AG09309 (cell line): ENCODE results near the gene BRF1.

Experiments used
- DNase-seq: peaks from one replicate; pipeline ENCODE4 v3.0.0-alpha.2; 2010; ENCODE audit warnings: low read depth
- H3K4me3 ChIP-seq: 2 replicates; pipeline ENCODE4 v1.5.1; 2011; ENCODE audit warnings: mild to moderate bottlenecking, low read depth, low read length, moderate library complexity; ENCODE audit not compliant: control insufficient read depth
- TF ChIP-seq, protein P1 (sequence below): IDR thresholded peaks from 2 replicates; pipeline ENCODE4 v1.5.1; 2011; ENCODE audit warnings: mild to moderate bottlenecking, low read depth, low read length, inconsistent platforms; ENCODE audit not compliant: insufficient read depth, control insufficient read depth; ENCODE audit errors: missing control alignments

BRF1 gene, protein sequence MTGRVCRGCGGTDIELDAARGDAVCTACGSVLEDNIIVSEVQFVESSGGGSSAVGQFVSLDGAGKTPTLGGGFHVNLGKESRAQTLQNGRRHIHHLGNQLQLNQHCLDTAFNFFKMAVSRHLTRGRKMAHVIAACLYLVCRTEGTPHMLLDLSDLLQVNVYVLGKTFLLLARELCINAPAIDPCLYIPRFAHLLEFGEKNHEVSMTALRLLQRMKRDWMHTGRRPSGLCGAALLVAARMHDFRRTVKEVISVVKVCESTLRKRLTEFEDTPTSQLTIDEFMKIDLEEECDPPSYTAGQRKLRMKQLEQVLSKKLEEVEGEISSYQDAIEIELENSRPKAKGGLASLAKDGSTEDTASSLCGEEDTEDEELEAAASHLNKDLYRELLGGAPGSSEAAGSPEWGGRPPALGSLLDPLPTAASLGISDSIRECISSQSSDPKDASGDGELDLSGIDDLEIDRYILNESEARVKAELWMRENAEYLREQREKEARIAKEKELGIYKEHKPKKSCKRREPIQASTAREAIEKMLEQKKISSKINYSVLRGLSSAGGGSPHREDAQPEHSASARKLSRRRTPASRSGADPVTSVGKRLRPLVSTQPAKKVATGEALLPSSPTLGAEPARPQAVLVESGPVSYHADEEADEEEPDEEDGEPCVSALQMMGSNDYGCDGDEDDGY

DNA sequence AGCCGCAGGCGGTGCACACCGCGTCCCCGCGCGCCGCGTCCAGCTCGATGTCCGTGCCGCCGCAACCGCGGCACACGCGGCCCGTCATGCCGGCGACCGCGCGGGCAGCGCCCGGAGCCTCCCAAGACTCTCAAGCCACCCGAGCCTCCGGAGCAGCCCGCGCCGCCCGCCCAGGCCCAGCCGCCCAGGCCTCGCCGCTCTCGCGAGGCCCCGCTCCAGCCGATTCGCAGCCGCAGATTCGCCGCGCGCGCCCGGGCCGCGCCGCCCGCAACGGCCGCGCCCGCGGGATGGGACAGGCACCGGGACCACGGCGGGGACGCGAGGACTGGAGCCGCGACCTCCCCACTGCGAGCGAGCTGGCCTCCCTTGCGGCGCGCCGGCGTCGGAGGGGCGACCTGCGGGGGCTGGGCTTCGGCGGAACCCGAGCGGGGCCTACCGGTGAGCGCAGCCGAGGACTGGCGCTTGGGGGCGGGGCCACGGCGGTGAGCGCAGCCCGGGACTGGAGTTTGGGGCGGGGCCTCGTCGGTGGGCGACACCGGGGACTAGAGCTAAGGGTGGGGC lies at the start of gene BRF1:
TSS of gene BRF1 (minus strand) at position 460 of the 561 bp plus-strand sequence. CDS start at position 88, 372 bp downstream.
- peak within 1 kb of the TSS; percentile 72 for H3K4me3 ChIP-seq
- DNase-seq, result no peak
- TF ChIP-seq, protein P1, sequence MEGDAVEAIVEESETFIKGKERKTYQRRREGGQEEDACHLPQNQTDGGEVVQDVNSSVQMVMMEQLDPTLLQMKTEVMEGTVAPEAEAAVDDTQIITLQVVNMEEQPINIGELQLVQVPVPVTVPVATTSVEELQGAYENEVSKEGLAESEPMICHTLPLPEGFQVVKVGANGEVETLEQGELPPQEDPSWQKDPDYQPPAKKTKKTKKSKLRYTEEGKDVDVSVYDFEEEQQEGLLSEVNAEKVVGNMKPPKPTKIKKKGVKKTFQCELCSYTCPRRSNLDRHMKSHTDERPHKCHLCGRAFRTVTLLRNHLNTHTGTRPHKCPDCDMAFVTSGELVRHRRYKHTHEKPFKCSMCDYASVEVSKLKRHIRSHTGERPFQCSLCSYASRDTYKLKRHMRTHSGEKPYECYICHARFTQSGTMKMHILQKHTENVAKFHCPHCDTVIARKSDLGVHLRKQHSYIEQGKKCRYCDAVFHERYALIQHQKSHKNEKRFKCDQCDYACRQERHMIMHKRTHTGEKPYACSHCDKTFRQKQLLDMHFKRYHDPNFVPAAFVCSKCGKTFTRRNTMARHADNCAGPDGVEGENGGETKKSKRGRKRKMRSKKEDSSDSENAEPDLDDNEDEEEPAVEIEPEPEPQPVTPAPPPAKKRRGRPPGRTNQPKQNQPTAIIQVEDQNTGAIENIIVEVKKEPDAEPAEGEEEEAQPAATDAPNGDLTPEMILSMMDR, result no peak

DNA sequence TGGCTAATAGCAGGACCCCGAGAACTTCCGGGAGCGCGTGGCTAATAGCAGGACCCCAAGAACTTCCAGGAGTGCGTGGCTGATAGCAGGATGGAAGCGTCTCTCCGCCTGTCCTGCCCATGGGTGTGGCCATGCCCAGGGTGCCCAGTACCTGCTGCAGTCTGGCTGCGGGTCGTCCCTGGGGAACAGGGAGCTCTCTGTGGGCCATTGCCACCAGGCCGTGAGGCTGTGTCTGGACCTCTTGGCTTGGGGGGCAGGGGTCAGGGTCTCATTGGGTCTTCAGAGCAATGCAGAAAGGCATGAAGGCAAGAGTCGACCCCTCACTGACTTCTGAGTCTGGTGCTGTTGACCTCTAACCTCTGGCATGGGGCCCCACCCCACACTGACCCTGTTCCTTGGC lies 49.2 kb upstream of the BRF1 start:
- TF ChIP-seq, protein P1, result no peak
- H3K4me3 ChIP-seq, result no peak overlapping the region
- DNase-seq, result no peak

- no peak for DNase-seq
- H3K4me3 ChIP-seq, result no peak overlapping the region
- TF ChIP-seq, protein P1, result no peak
These were observed 48.3 kb upstream of the BRF1 start for GRCh38 chr14:105348945-105349699.

DNA sequence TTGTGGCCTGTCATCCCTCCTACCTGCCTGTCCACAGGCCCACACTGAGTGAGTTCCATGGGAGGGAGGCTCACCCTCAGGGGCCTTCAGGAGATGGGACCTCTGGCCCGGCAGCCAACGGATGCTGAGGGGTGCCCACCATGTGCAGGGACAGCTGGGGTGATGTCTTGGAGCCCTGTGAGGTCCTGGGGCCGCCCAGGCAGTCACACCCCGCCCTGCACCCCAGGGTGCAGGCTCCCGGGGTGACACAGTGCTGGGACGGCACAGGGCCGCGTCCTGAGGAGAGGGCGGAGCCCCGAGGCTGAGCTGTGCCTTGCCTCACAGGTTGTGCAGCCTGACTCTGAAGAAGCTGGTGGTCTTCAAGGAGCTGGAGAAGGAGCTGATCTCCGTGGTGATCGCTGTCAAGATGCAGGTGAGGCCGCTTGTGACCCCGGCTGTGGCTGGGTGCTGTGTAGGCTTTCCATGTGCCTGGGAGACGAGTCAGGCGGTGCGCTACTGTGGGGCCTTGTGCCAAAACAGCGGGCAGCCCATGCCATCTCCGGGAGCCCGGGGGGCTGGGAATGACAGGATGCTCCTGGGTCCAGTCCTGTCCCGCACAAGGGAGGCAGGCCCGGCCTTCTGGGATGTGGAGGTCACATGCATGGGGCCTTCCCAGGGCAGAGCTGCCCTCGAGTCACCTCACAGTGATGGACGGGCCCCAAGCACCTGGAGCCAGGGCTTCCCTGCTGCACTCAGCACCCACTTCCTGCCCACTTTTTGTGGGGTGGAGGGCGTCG lies 47.6 kb upstream of the BRF1 start:
- no peak overlapping the region for H3K4me3 ChIP-seq
- TF ChIP-seq, protein P1, result no peak
- no peak for DNase-seq

GRCh38 chr14:105347587-105347968 lies 46.8 kb upstream of the BRF1 start:
- TF ChIP-seq, protein P1, result no peak
- H3K4me3 ChIP-seq, result no peak overlapping the region
- no peak for DNase-seq
